Activated CD8-positive, alpha-beta T cell treated with anti-CD3 and anti-CD28 coated beads for 36 hours (primary cell): ENCODE results near the gene HDGFL3. TPM values are rescaled to one million over a fixed set of nuclear protein-coding genes. Genes with fewer than 3 reads are reported as not detected.

Source experiments
- ATAC-seq: fragments of 200-7000 bp; cut with Tn5 transposase; one replicate; pipeline ENCODE4 v1.10.0; 2021; ENCODE audit warnings: mild to moderate bottlenecking, moderate library complexity
- CTCF ChIA-PET: fragments of 350-600 bp; sonication (Branson Sonifier 250); formaldehyde crosslinking; loops from one replicate; lab custom pipeline; 2021; ENCODE audit warnings: antibody characterized with exemption; lab: Charles Lee
- POLR2A ChIA-PET: fragments of 350-600 bp; sonication (Branson Sonifier 250); formaldehyde crosslinking; loops from one replicate; lab custom pipeline; 2021; ENCODE audit warnings: antibody characterized with exemption; lab: Charles Lee
- DNase-seq: peaks from one replicate; pipeline ENCODE4 v3.0.0-alpha.2; 2020
- H3K27ac Mint-ChIP-seq: one replicate; pipeline ENCODE4 v1.8.0; 2021; ENCODE audit warnings: mild to moderate bottlenecking, mixed read lengths
- H3K27me3 Mint-ChIP-seq: one replicate; pipeline ENCODE4 v1.8.0; 2021; ENCODE audit warnings: mixed read lengths
- H3K36me3 Mint-ChIP-seq: one replicate; pipeline ENCODE4 v1.8.0; 2021; ENCODE audit warnings: low read depth, mixed read lengths
- H3K4me1 Mint-ChIP-seq: one replicate; pipeline ENCODE4 v1.8.0; 2021; ENCODE audit warnings: low read depth, mixed read lengths
- H3K4me3 Mint-ChIP-seq: one replicate; pipeline ENCODE4 v1.8.0; 2021; ENCODE audit warnings: mild to moderate bottlenecking, moderate library complexity, mixed read lengths
- H3K9me3 Mint-ChIP-seq: one replicate; pipeline ENCODE4 v1.8.0; 2021; ENCODE audit warnings: mixed read lengths
- intact Hi-C: fragments of 100-400 bp; cut with micrococcal nuclease; formaldehyde crosslinking; loops from one replicate; pipeline ENCODE4 v1.10.0; 2022
- total RNA-seq, 2 experiments: library from RNA; stranded (reverse); gene quantifications; one replicate each; pipeline ENCODE4 v1.2.3, GENCODE V29; 2021
- TF ChIP-seq, protein P1 (sequence below): fragments of 200-600 bp; IDR thresholded peaks from one replicate; pipeline ENCODE4 v1.8.0; 2022; ENCODE audit warnings: antibody characterized with exemption, mild to moderate bottlenecking

The HDGFL3 gene
- total RNA-seq, 2 experiments from 2014 or later = 31.1 to 32.2 TPM

DNA sequence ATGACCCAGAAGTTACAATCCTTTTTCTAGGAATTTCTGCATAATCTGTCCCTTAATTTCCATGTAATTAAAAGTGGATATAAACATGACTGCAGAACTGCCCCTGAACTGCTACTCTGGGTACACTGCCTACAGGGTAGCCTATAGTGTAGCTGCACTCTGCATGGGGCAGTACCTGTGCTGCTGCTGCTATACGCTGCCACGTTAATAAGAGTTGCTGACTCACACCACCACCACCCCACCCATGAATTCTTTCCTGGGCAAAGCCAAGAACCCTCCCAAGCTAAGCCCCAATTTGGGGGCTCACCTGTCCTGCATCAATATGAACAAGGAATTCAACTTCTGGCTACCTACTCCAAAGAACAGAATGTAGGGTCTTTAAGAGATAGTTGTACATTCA lies 13.9 kb downstream of the HDGFL3 start:
- peaks cover 11% of the 10 kb centered on the region for H3K4me1 Mint-ChIP-seq
- no peak for DNase-seq
- ChIA-PET CTCF (no interaction called here), POLR2A (no interaction called here)
- H3K27ac Mint-ChIP-seq = no peak overlapping the region
- H3K4me3 Mint-ChIP-seq = no peak overlapping the region
- peaks cover 11% of the 10 kb centered on the region for H3K27me3 Mint-ChIP-seq
- no peak for ATAC-seq
- TF ChIP-seq, protein P1, sequence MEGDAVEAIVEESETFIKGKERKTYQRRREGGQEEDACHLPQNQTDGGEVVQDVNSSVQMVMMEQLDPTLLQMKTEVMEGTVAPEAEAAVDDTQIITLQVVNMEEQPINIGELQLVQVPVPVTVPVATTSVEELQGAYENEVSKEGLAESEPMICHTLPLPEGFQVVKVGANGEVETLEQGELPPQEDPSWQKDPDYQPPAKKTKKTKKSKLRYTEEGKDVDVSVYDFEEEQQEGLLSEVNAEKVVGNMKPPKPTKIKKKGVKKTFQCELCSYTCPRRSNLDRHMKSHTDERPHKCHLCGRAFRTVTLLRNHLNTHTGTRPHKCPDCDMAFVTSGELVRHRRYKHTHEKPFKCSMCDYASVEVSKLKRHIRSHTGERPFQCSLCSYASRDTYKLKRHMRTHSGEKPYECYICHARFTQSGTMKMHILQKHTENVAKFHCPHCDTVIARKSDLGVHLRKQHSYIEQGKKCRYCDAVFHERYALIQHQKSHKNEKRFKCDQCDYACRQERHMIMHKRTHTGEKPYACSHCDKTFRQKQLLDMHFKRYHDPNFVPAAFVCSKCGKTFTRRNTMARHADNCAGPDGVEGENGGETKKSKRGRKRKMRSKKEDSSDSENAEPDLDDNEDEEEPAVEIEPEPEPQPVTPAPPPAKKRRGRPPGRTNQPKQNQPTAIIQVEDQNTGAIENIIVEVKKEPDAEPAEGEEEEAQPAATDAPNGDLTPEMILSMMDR = no peak
- intact Hi-C loops = no loop called here
- H3K9me3 Mint-ChIP-seq = no peaks in the 10 kb centered on the region
- peaks cover 3% of the 10 kb centered on the region for H3K36me3 Mint-ChIP-seq

DNA sequence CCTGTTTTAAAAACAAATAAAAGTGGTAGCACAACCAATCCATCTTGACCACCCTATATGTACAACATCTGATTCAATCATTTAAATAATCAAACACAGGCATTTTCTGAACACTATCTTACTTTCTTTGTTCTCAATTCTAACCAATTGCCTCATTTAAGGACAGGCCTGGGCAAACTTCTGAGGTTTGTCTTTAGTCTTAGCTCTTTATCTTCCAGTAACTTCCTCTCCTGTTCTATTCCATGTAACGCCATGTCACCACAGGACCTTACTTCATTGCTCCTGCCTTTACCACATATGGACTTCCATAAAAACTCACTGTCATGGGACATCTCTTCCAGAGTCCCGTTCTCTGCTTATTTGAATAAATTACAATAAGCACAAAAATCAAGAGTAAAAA lies 14.9 kb downstream of the HDGFL3 start:
- DNase-seq = no peak
- ChIA-PET CTCF (no interaction called here), POLR2A (no interaction called here)
- ATAC-seq = no peak
- Mint-ChIP-seq H3K4me1 (peaks cover 4% of the 10 kb centered on the region), H3K36me3 (peaks cover 4% of the 10 kb centered on the region), H3K4me3 (no peak overlapping the region), H3K9me3 (no peaks in the 10 kb centered on the region), H3K27ac (no peak overlapping the region), H3K27me3 (peaks cover 9% of the 10 kb centered on the region)
- TF ChIP-seq, protein P1 = no peak
- intact Hi-C loops = no loop called here

DNA sequence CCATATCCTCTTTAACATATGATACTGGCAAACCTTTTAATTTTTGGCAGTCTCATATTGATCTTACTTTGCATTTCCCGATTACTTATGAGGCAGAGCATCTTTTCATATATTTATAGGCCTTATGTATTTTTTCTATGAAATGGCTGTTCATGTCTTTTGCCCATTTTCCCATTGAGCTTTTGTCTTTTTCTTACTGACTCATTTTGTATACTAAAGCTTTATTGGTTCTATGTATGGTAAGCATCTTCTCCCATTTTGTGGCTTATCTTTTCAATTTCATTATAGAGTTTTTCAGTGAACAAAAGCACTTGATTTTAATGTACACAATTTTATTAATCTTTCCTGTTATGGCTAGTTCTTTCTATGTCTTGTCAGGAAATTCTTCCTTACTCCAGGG lies 17.2 kb downstream of the HDGFL3 start:
- Mint-ChIP-seq H3K4me1 (no peaks in the 10 kb centered on the region), H3K36me3 (peaks cover 4% of the 10 kb centered on the region), H3K4me3 (no peak overlapping the region), H3K9me3 (no peaks in the 10 kb centered on the region), H3K27me3 (peaks cover 6% of the 10 kb centered on the region), H3K27ac (no peak overlapping the region)
- DNase-seq (no peak), ATAC-seq (no peak)
- ChIA-PET POLR2A (no interaction called here), CTCF (interaction anchor here (1.6 kb wide), 1 partner anchor 179 kb away, joined by 3 read pairs; the partner anchor contains the start of gene C15orf40)
- TF ChIP-seq, protein P1 = no peak
- intact Hi-C loops = no loop called here

DNA sequence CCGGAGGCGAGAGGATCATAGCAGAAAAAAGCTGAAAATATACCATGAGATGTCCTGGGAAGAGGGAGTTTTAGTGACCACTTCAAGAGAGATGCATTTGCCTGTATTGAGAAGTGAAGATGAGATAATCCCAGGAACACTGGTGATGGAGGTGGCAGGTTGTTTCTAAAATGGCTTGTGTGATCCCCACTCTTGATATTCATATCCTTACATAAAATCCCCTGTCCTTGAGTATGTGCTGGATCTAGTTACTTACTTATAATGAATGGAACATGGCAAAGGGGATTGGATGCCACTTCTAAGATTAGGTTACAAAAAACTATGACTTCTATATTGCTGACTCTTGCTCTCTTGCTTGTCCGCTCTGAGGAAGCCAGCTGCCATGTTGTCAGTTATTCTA lies 22.1 kb downstream of the HDGFL3 start:
- intact Hi-C loops = no loop called here
- H3K27ac Mint-ChIP-seq = no peak overlapping the region
- ChIA-PET CTCF (interaction anchor here (1.4 kb wide), 1 partner anchor 8 kb away, joined by 3 read pairs; no protein-coding TSS in a partner anchor), POLR2A (interaction anchor here (1.3 kb wide), 1 partner anchor 11 kb away, joined by 3 read pairs; no protein-coding TSS in a partner anchor)
- DNase-seq = no peak
- TF ChIP-seq, protein P1 = no peak
- ATAC-seq = no peak
- H3K36me3 Mint-ChIP-seq = peaks cover 4% of the 10 kb centered on the region
- H3K4me1 Mint-ChIP-seq = no peaks in the 10 kb centered on the region
- H3K27me3 Mint-ChIP-seq = no peaks in the 10 kb centered on the region
- no peaks in the 10 kb centered on the region for H3K9me3 Mint-ChIP-seq
- H3K4me3 Mint-ChIP-seq = no peak overlapping the region

DNA sequence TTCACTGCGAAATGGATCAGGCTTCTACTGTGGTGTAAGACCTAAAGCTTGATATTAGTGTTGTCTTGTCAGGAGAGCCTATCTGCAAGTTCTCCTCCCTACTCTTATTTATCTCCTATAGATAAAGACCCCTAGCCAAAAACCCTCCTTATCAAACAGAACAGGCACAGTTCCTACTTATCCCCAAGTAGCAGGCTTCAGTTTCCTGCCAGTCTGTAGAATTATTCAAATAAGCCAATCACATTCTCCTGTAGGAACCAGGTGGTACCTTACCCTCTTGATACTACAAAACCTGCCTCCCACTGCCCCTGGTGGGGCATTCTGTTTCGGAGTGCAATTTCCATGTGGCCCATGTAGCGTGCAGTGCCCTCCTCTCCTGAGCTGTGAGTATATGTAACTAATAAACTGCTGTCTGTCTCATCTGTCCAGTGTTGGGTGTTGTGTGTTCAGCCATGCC lies 28.7 kb downstream of the HDGFL3 start:
- CTCF ChIA-PET = no interaction called here
- TF ChIP-seq, protein P1 = no peak
- Mint-ChIP-seq H3K27me3 (no peaks in the 10 kb centered on the region), H3K9me3 (no peaks in the 10 kb centered on the region), H3K27ac (no peak overlapping the region), H3K4me3 (no peak overlapping the region), H3K36me3 (no peaks in the 10 kb centered on the region), H3K4me1 (peaks cover 7% of the 10 kb centered on the region)
- DNase-seq (no peak), ATAC-seq (no peak)
- intact Hi-C loops = no loop called here
- POLR2A ChIA-PET = no interaction called here
